ENCODE data around the gene BAD.
A peak's percentile ranks its signal among the peaks of the same experiment; 100 is the strongest.
"Not testable (repeated sequence)": the region's sequence is repeated elsewhere in the genome, so short reads cannot be mapped to it uniquely, and the experiment has no call there.

The BAD gene

GRCh38 chr11:64284048-64284961 is at the start of gene BAD:
BAD (minus strand) TSS chr11:64284665; CDS start chr11:64284368, 297 bp downstream.
- peak; percentile 94 to 96 (median 94) for DNase-seq

GRCh38 chr11:64333556-64333955 is 49.1 kb upstream of the BAD start:
- no peak for DNase-seq

- peak in 1 of 3 experiments; percentile 12 for DNase-seq
These were observed 47.3 kb upstream of the BAD start for GRCh38 chr11:64331569-64332371.

- DNase-seq = no peak
These were observed 46.4 kb upstream of the BAD start for GRCh38 chr11:64330888-64331287.

- DNase-seq = no peak
These were observed 43.5 kb upstream of the BAD start for GRCh38 chr11:64327993-64328392.

GRCh38 chr11:64327375-64327774 is 42.9 kb upstream of the BAD start:
- no peak for DNase-seq

GRCh38 chr11:64324692-64325469 is 40.4 kb upstream of the BAD start:
- DNase-seq = peak in 1 of 3 experiments; percentile 13

GRCh38 chr11:64323984-64324383 is 39.5 kb upstream of the BAD start:
- DNase-seq = not testable (repeated sequence)

- DNase-seq = no peak
These were observed 38.9 kb upstream of the BAD start for GRCh38 chr11:64323373-64323772.

- DNase-seq = no peak
These were observed 38.4 kb upstream of the BAD start for GRCh38 chr11:64322925-64323260.

GRCh38 chr11:64321533-64321932 is 37.1 kb upstream of the BAD start:
- no peak for DNase-seq

GRCh38 chr11:64321026-64321425 is 36.6 kb upstream of the BAD start:
- DNase-seq = no peak

GRCh38 chr11:64320556-64320955 is 36.1 kb upstream of the BAD start:
- no peak for DNase-seq

- DNase-seq = peak in 2 of 3 experiments; percentile 43 to 58
These were observed 34.6 kb upstream of the BAD start for GRCh38 chr11:64318766-64319761.

- peak; percentile 97 to 99 (median 98) for DNase-seq
These were observed 33.7 kb upstream of the BAD start, which contains the start of gene PRDX5 for GRCh38 chr11:64317961-64318765. PRDX5 (plus strand) TSS chr11:64318121; CDS start chr11:64318216, 95 bp downstream.

- peak; percentile 96 to 100 (median 96) for DNase-seq
These were observed 33.0 kb upstream of the BAD start, which contains the start of gene TRMT112 for GRCh38 chr11:64317325-64317960. TRMT112 (minus strand) TSS chr11:64317559; CDS start chr11:64317526, 33 bp downstream.

- DNase-seq = peak in 2 of 3 experiments; percentile 64 to 75
These were observed 32.3 kb upstream of the BAD start for GRCh38 chr11:64316672-64317324.

GRCh38 chr11:64315667-64316526 is 31.4 kb upstream of the BAD start:
- not testable (repeated sequence) for DNase-seq

Data from NCI-H1417 (cell line).